A549 (cell line): Measurements from ENCODE around the gene LPCAT1. TPM values are rescaled to one million over a fixed set of nuclear protein-coding genes. Genes with fewer than 3 reads are reported as not detected.

Source experiments
- ATAC-seq, 2 experiments: fragments of 200-7000 bp in 1 of 2; fragments of >200 bp in 1 of 2; cut with Nextera tagmentation in 1 of 2; cut with Tn5 transposase in 1 of 2; 3 replicates each; pipeline versions ENCODE4 v1.8.0 to v1.9.1; 2018 to 2020; ENCODE audit warnings: mild to moderate bottlenecking in 1 of 2, moderate library complexity in 1 of 2
- CTCF ChIA-PET: fragments of 300-600 bp; sonication (Branson Sonifier 250); formaldehyde crosslinking; extraction: SDS; loops from one replicate; lab custom pipeline; 2021; ENCODE audit warnings: antibody characterized with exemption, inconsistent platforms; lab: Yijun Ruan, JAX
- POLR2A ChIA-PET: fragments of 350-600 bp; formaldehyde crosslinking; extraction: SDS; loops from one replicate; lab custom pipeline; 2021; ENCODE audit warnings: antibody characterized with exemption, inconsistent platforms; lab: Yijun Ruan, JAX
- DNase-seq, 2 experiments: peaks; one replicate each; pipeline versions ENCODE4 v3.0.0 to v3.0.0-alpha.2; 2011 to 2016; ENCODE audit warnings: low read depth in 1 of 2, low spot score in 1 of 2
- FAIRE-seq: peaks from 2 replicates; lab custom pipeline; 2011; peaks lifted over from hg19 to GRCh38; lab: Jason Lieb, UNC
- H3K27ac ChIP-seq, 2 experiments: fragments of >200 bp; sonication (Bioruptor Twin); formaldehyde crosslinking; 3 replicates each; pipeline ENCODE4 v1.5.1; 2016 to 2017
- H3K4me1 ChIP-seq: fragments of >200 bp; sonication (Bioruptor Twin); formaldehyde crosslinking; 3 replicates; pipeline ENCODE4 v1.6.1; 2016
- H3K4me2 ChIP-seq: fragments of >200 bp; sonication (Bioruptor Twin); formaldehyde crosslinking; 3 replicates; pipeline ENCODE4 v1.6.1; 2016
- H3K4me3 ChIP-seq: fragments of >200 bp; sonication (Bioruptor Twin); formaldehyde crosslinking; 3 replicates; pipeline ENCODE4 v1.5.1; 2016
- H3K9me3 ChIP-seq: fragments of >200 bp; sonication (Bioruptor Twin); formaldehyde crosslinking; 3 replicates; pipeline ENCODE4 v1.6.1; 2016
- BHLHE40 ChIP-seq: IDR thresholded peaks from 2 replicates; pipeline ENCODE4 v1.6.1; 2012; ENCODE audit warnings: low read depth, low read length, inconsistent platforms
- CBX2 ChIP-seq: fragments of 200-600 bp; sonication (generic); IDR thresholded peaks from 2 replicates; pipeline ENCODE4 v1.6.1; 2016; ENCODE audit warnings: low read depth, mild to moderate bottlenecking, borderline replicate concordance
- CEBPB ChIP-seq, 2 experiments: fragments of >200 bp in 1 of 2; sonication (Bioruptor Twin) in 1 of 2; formaldehyde crosslinking in 1 of 2; IDR thresholded peaks; 2 replicates each; pipeline ENCODE4 v1.6.1; 2012 to 2016
- CHD2 ChIP-seq: fragments of 150-350 bp; IDR thresholded peaks from 2 replicates; pipeline ENCODE4 v1.6.1; 2014; ENCODE audit warnings: low read length; ENCODE audit not compliant: partially characterized antibody
- CHD4 ChIP-seq: fragments of 200-600 bp; sonication (generic); IDR thresholded peaks from 2 replicates; pipeline ENCODE4 v1.6.1; 2016; ENCODE audit warnings: antibody characterized with exemption, mild to moderate bottlenecking, borderline replicate concordance
- CTCF ChIP-seq: fragments of >200 bp; sonication (Bioruptor Twin); formaldehyde crosslinking; IDR thresholded peaks from 3 replicates; pipeline ENCODE4 v1.5.1; 2016
- E2F6 ChIP-seq: IDR thresholded peaks from 2 replicates; pipeline ENCODE4 v1.6.1; 2012; ENCODE audit warnings: low read depth, borderline replicate concordance
- EHF ChIP-seq: fragments of 250-450 bp; sonication (Bioruptor Pico); IDR thresholded peaks from 2 replicates; pipeline ENCODE4 v1.5.0; 2020; ENCODE audit warnings: mild to moderate bottlenecking
- FOSB ChIP-seq: fragments of 250-450 bp; sonication (Bioruptor Pico); IDR thresholded peaks from 2 replicates; pipeline ENCODE4 v1.5.0; 2020; ENCODE audit warnings: mild to moderate bottlenecking, moderate library complexity
- FOSL2 ChIP-seq, 2 experiments: fragments of 450-650 bp in 1 of 2; fragments of >200 bp in 1 of 2; sonication (Bioruptor Twin) in 1 of 2; formaldehyde crosslinking; IDR thresholded peaks; 2 replicates each; pipeline versions ENCODE4 v1.5.0 to v1.6.1; 2016 to 2020; ENCODE audit warnings: mild to moderate bottlenecking in 1 of 2, moderate library complexity in 1 of 2
- HES2 ChIP-seq: fragments of >200 bp; sonication (Bioruptor Twin); formaldehyde crosslinking; IDR thresholded peaks from 2 replicates; pipeline ENCODE4 v1.6.1; 2016
- HMGXB4 ChIP-seq: fragments of 250-450 bp; sonication (Bioruptor Pico); IDR thresholded peaks from 2 replicates; pipeline ENCODE4 v1.5.0; 2021; ENCODE audit warnings: mild to moderate bottlenecking, moderate library complexity, borderline replicate concordance
- HOXA7 ChIP-seq: fragments of 250-450 bp; sonication (Bioruptor Pico); IDR thresholded peaks from 2 replicates; pipeline ENCODE4 v1.5.0; 2020; ENCODE audit warnings: mild to moderate bottlenecking, moderate library complexity
- HOXB5 ChIP-seq: fragments of 250-450 bp; sonication (Bioruptor Pico); IDR thresholded peaks from 2 replicates; pipeline ENCODE4 v1.5.0; 2020; ENCODE audit warnings: mild to moderate bottlenecking, moderate library complexity
- JUN ChIP-seq, 2 experiments: fragments of >200 bp; sonication (Bioruptor Twin); formaldehyde crosslinking; IDR thresholded peaks; 2 replicates in 1 of 2; 3 replicates in 1 of 2; pipeline ENCODE4 v1.6.1; 2016 to 2017
- MAFK ChIP-seq: fragments of 450-650 bp; IDR thresholded peaks from 2 replicates; pipeline ENCODE4 v1.6.1; 2014; ENCODE audit not compliant: partially characterized antibody
- MYC ChIP-seq: IDR thresholded peaks from 2 replicates; pipeline ENCODE4 v1.6.1; 2012; ENCODE audit warnings: mild to moderate bottlenecking, inconsistent platforms, low read length, improper control_type of control experiment, borderline replicate concordance
- PBX3 ChIP-seq: IDR thresholded peaks from 2 replicates; pipeline ENCODE4 v1.6.1; 2012
- PHF8 ChIP-seq: fragments of 200-600 bp; sonication (generic); IDR thresholded peaks from 2 replicates; pipeline ENCODE4 v1.6.1; 2016; ENCODE audit warnings: low read depth, mild to moderate bottlenecking, antibody characterized with exemption, moderate library complexity, borderline replicate concordance
- POLR2A ChIP-seq: IDR thresholded peaks from 2 replicates; pipeline ENCODE4 v1.6.1; 2012; ENCODE audit warnings: mild to moderate bottlenecking, low read length
- SREBF2 ChIP-seq: fragments of 450-650 bp; IDR thresholded peaks from 2 replicates; pipeline ENCODE4 v1.6.1; 2014; ENCODE audit warnings: mild to moderate bottlenecking, moderate library complexity
- TFCP2L1 ChIP-seq: fragments of 250-450 bp; sonication (Bioruptor Pico); IDR thresholded peaks from 2 replicates; pipeline ENCODE4 v1.5.0; 2021; ENCODE audit warnings: mild to moderate bottlenecking
- TP53 ChIP-seq: fragments of 250-450 bp; sonication (Bioruptor Pico); IDR thresholded peaks from 2 replicates; pipeline ENCODE4 v1.5.0; 2021; ENCODE audit warnings: mild to moderate bottlenecking, moderate library complexity
- ZNF302 ChIP-seq: fragments of 250-450 bp; sonication (Bioruptor Pico); IDR thresholded peaks from 2 replicates; pipeline ENCODE4 v1.9.0; 2021; ENCODE audit warnings: inconsistent platforms, mild to moderate bottlenecking, moderate library complexity
- WGBS: methylation state at CpG from one replicate; pipeline ENCODE4 v1.1.6; 2017; ENCODE audit errors: missing lambda C conversion rate; 5-methylcytosine and 5-hydroxymethylcytosine counted together
- polyA plus RNA-seq, 4 experiments: library from polyadenylated mRNA; depleted of rRNA in 3 of 4; stranded (reverse); fragments of >200 nt; fragmentation: RNase III in 1 of 4; extraction: RNeasy Plus Mini Kit Qiagen cat#74134 plus additional on column Dnase treatment in 1 of 4; gene quantifications; 2 replicates in 3 of 4; 3 replicates in 1 of 4; pipeline ENCODE4 v1.2.3, GENCODE V29; 2011 to 2017

Gene LPCAT1
- polyA plus RNA-seq, 2 of the 4 experiments (the other 2 are of a cell fraction): 22.9 to 74.9 TPM

- Histone ChIP-seq H3K27ac (no peak overlapping the region), H3K4me1 (no peaks in the 10 kb centered on the region), H3K9me3 (no peaks in the 10 kb centered on the region), H3K4me3 (no peak overlapping the region), H3K4me2 (no peak overlapping the region)
- TF ChIP-seq CBX2 (no peak), CTCF (no peak), HOXA7 (no peak), PBX3 (no peak), EHF (CRISPR knock-in tag) (no peak), HOXB5 (CRISPR knock-in tag) (no peak), MYC (no peak), BHLHE40 (no peak), ZNF302 (CRISPR knock-in tag) (no peak), PHF8 (no peak), SREBF2 (no peak), CHD4 (no peak)
- FAIRE-seq (no peak), ATAC-seq (no peak), DNase-seq (no peak)
- WGBS: 61% methylated on average over 5 of the region's 10 CpGs
- ChIA-PET CTCF (no interaction called here), POLR2A (no interaction called here)
Measured at GRCh38 chr5:1412621-1413020, 111.1 kb downstream of the LPCAT1 start.

- Histone ChIP-seq H3K4me3 (no peak overlapping the region), H3K4me2 (no peak overlapping the region), H3K27ac (no peak overlapping the region), H3K4me1 (no peaks in the 10 kb centered on the region), H3K9me3 (no peaks in the 10 kb centered on the region)
- no peak for DNase-seq
- 62% methylated on average over 14 of the region's 16 CpGs for WGBS
- ChIA-PET POLR2A (no interaction called here), CTCF (no interaction called here)
- TF ChIP-seq TFCP2L1 (CRISPR knock-in tag) (no peak), BHLHE40 (no peak), SREBF2 (no peak), MAFK (no peak), PBX3 (no peak), EHF (CRISPR knock-in tag) (no peak), FOSB (CRISPR knock-in tag) (no peak), CEBPB (IDR thresholded peaks at IDR 0.05) (no peak), HMGXB4 (no peak), PHF8 (no peak), TP53 (CRISPR knock-in tag) (no peak), CHD2 (no peak), E2F6 (no peak), JUN (IDR thresholded peaks at IDR 0.05) (no peak), HES2 (no peak), FOSL2 (IDR thresholded peaks at IDR 0.05) (no peak), FOSL2 (CRISPR knock-in tag; IDR thresholded peaks at IDR 0.05) (no peak), POLR2A (no peak)
- no peak for FAIRE-seq
- ATAC-seq: no peak
Measured at GRCh38 chr5:1412163-1412562, 111.6 kb downstream of the LPCAT1 start.
